SK-N-MC (cell line): ENCODE results near the gene UCHL5.

ENCODE experiments used
- EZH2 ChIP-seq: fragments of 200-600 bp; sonication (generic); IDR thresholded peaks from one replicate; pipeline ENCODE4 v1.6.1; 2017; ENCODE audit warnings: antibody characterized with exemption
- FOXP2 ChIP-seq: optimal IDR thresholded peaks from 2 replicates; pipeline ENCODE3; 2011; ENCODE audit warnings: mild to moderate bottlenecking, moderate library complexity; ENCODE audit not compliant: insufficient read depth; ENCODE audit errors: extremely low read length, control extremely low read depth
- POLR2AphosphoS5 ChIP-seq: IDR thresholded peaks from 2 replicates; pipeline ENCODE4 v1.6.1; 2012; ENCODE audit warnings: mild to moderate bottlenecking, low read depth, low read length, borderline replicate concordance

GRCh38 chr1:193070386-193070753 lies 11.2 kb upstream of the UCHL5 start:
- TF ChIP-seq EZH2 (no peak), POLR2AphosphoS5 (no peak), FOXP2 (no peak)
